Activated T-cell treated with anti-CD3 and anti-CD28 coated beads, Interleukin-2, amount 50 U/mL, for 4 hours (primary cell): Measurements from ENCODE around the gene FARS2. TPM values are rescaled to one million over a fixed set of nuclear protein-coding genes. Genes with fewer than 3 reads are reported as not detected.

Experiments
- ATAC-seq, 2 donors: fragments of 200-7000 bp; cut with Tn5 transposase; one replicate each; pipeline ENCODE4 v1.10.0; 2021
- DNase-seq: peaks from one replicate; pipeline ENCODE4 v3.0.0-alpha.2; 2020
- H3K27me3 Mint-ChIP-seq: one replicate; pipeline ENCODE4 v1.8.0; 2021; ENCODE audit warnings: low read depth, mixed read lengths
- H3K36me3 Mint-ChIP-seq: one replicate; pipeline ENCODE4 v1.8.0; 2022; ENCODE audit warnings: mixed read lengths; ENCODE audit not compliant: insufficient read depth
- H3K4me1 Mint-ChIP-seq: one replicate; pipeline ENCODE4 v1.8.0; 2021; ENCODE audit warnings: low read depth, mixed read lengths
- H3K4me3 Mint-ChIP-seq: one replicate; pipeline ENCODE4 v1.8.0; 2021; ENCODE audit warnings: mild to moderate bottlenecking, moderate library complexity, mixed read lengths
- H3K9me3 Mint-ChIP-seq: one replicate; pipeline ENCODE4 v1.8.0; 2021; ENCODE audit warnings: mixed read lengths
- total RNA-seq, 3 donors: library from RNA; stranded (reverse); gene quantifications; one replicate each; pipeline ENCODE4 v1.2.1, GENCODE V29; 2021

The FARS2 gene
- total RNA-seq, 3 donors from 2014 or later = 28.3 to 31.0 (median 29.9) TPM

DNA sequence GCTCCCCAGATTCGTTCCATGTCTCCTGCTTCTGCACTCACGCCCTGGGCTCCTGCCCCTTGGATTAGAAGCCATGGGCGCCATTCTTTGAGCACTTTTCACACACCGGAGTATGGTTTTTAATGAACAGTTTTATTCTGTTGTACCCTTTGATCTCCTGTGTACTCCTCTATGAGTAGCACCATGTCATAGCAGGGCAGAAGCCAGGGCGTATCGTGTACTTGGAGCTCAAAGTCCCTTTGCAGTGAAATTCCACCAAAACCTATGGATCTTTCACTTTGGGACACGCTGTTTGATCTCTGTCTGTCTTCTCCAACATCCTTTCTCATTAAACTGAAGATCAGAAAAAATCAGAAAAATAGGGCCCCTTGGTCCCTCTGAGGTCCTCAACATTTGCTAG, 470.1 kb downstream of the FARS2 start:
- Mint-ChIP-seq H3K4me3 (no peak overlapping the region), H3K9me3 (no peaks in the 10 kb centered on the region), H3K27me3 (no peaks in the 10 kb centered on the region), H3K4me1 (peaks cover 2% of the 10 kb centered on the region), H3K36me3 (peaks cover 4% of the 10 kb centered on the region)
- ATAC-seq (no peak), DNase-seq (no peak)

DNA sequence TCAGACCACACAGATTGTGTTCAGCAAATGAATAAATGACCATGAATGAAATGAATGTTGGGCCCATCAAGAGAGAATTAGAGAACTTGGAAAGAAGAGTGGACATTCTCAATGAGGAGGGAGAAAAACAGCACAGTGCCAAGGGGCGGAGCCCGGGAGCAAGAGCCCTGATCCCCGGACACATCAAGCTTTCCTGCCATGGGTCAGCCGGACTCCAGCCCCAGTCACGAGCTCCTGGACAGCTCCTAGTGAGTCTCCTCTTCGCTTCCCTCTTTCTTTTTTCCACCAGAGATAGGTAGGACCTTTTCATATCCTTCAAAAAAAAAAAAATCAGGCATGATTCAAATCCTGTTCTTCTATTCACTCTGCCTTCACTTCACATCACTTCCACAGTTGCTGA, 471.2 kb downstream of the FARS2 start:
- DNase-seq = no peak
- no peaks in the 10 kb centered on the region for H3K9me3 Mint-ChIP-seq
- H3K36me3 Mint-ChIP-seq = peaks cover 4% of the 10 kb centered on the region
- H3K4me1 Mint-ChIP-seq = peaks cover 2% of the 10 kb centered on the region
- H3K4me3 Mint-ChIP-seq = no peak overlapping the region
- no peak for ATAC-seq
- H3K27me3 Mint-ChIP-seq = no peaks in the 10 kb centered on the region

DNA sequence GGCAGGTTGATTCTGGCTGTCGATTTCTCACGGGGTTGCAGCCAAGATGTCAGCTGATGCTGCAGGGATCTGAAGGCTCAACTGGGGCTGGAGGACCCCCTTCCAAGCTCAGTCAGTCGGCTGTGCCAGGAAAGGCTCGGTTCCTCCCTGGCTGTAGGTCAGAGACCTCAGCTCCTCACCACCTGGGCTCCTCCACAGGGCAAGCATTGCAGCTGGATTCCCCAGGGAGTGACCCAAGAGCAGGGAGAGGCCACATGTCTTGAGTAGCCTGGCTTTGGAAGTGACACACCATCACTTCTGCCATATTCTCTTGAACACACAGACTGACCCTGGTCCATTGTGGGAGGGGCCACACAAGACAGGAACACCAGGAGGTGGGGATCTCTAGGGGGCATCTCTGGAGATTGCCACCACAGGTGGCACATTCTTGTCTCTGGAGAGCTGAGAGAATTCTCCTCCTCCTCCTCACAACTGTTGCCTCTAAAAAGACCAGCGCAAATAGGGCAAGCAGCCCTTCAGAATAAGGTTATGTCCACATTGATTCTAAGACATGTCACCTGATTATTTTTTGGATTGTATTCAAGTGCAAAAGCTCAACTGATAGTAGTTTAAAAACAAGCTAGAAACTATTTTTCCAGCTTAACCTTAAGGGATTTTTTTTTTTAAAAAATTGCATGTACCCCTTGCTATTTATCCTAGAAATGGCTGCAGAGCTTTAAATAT, 474.9 kb downstream of the FARS2 start:
- Mint-ChIP-seq H3K9me3 (no peaks in the 10 kb centered on the region), H3K4me3 (no peak overlapping the region), H3K4me1 (no peaks in the 10 kb centered on the region), H3K36me3 (peaks cover 6% of the 10 kb centered on the region), H3K27me3 (no peaks in the 10 kb centered on the region)
- DNase-seq (no peak), ATAC-seq (no peak)

DNA sequence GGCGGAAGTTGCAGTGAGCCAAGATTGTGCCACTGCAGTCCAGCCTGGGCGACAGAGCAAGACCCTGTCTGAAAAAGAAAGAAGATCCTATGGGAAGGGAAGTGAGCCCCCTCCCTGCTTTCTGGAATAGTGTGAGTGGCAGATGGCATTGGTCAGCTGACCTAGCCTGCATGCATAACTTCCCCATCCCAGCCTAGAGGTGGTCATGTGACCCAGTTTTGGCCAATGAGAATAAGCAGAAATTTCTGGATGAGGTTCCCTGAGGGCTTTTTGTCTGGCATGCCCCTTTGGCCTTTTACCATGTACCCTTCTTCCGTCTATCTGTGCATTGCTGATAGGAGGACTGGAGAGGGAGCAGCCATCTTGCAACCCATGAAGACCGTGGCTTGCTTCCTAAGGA, 476.1 kb downstream of the FARS2 start:
- no peaks in the 10 kb centered on the region for H3K4me1 Mint-ChIP-seq
- no peaks in the 10 kb centered on the region for H3K27me3 Mint-ChIP-seq
- DNase-seq (no peak), ATAC-seq (no peak)
- H3K9me3 Mint-ChIP-seq = no peaks in the 10 kb centered on the region
- H3K36me3 Mint-ChIP-seq = peaks cover 12% of the 10 kb centered on the region
- H3K4me3 Mint-ChIP-seq = no peak overlapping the region

DNA sequence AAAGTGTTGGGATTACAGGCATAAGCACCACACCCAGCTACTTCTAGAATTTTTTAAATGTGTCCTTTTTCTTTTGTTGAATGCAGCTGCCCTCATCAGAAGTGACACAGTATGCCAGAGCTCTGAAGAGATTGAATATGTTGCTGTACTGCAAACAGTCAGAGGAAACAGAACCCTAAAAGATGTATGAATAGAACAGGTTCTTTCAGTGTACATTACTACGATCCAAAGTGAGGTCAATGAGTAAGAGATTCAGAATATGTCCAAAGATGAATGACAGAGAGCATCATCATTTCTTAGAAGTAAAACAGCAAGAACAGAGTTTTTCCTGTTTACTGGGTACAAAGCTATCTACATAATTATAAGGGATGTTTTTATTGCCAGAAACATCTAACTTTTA, 476.9 kb downstream of the FARS2 start:
- Mint-ChIP-seq H3K27me3 (no peaks in the 10 kb centered on the region), H3K4me1 (no peaks in the 10 kb centered on the region), H3K4me3 (no peak overlapping the region), H3K9me3 (no peaks in the 10 kb centered on the region), H3K36me3 (peaks cover 12% of the 10 kb centered on the region)
- DNase-seq (no peak), ATAC-seq (no peak)

- peaks cover 11% of the 10 kb centered on the region for H3K36me3 Mint-ChIP-seq
- H3K9me3 Mint-ChIP-seq = no peaks in the 10 kb centered on the region
- H3K4me1 Mint-ChIP-seq = no peaks in the 10 kb centered on the region
- ATAC-seq = no peak
- no peak overlapping the region for H3K4me3 Mint-ChIP-seq
- H3K27me3 Mint-ChIP-seq = no peaks in the 10 kb centered on the region
- DNase-seq = no peak
These were observed 483.2 kb downstream of the FARS2 start for GRCh38 chr6:5744497-5744896.

DNA sequence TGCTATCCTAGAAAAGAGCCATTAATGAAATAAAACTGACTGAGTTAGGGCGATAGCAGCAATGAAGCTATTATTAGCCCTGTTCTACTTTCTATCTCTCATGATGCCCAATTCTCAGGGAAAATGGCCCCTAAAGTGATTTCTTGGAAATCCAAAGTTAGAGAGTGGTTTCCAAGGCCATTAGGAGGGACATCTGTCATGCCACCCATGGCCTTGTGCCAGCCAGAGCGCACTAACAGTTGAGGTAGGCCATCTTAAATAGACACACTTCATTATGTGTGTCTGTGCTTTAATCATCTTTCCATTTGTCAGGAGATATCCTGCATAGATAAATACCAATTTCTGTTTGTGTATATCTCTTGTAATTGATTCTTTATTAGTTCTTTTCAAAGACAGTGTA, 483.8 kb downstream of the FARS2 start:
- peaks cover 16% of the 10 kb centered on the region for H3K36me3 Mint-ChIP-seq
- H3K9me3 Mint-ChIP-seq = peaks cover 4% of the 10 kb centered on the region

GRCh38 chr6:5746053-5746758, 484.9 kb downstream of the FARS2 start:
- ATAC-seq (no peak), DNase-seq (no peak)
- Mint-ChIP-seq H3K27me3 (no peaks in the 10 kb centered on the region), H3K4me3 (no peak overlapping the region), H3K4me1 (no peaks in the 10 kb centered on the region), H3K9me3 (peaks cover 4% of the 10 kb centered on the region), H3K36me3 (peaks cover 19% of the 10 kb centered on the region)

More for the DNA sequence above, 483.8 kb downstream of the FARS2 start:
- DNase-seq (no peak), ATAC-seq (no peak)
- Mint-ChIP-seq H3K27me3 (no peaks in the 10 kb centered on the region), H3K4me3 (no peak overlapping the region), H3K4me1 (no peaks in the 10 kb centered on the region)

GRCh38 chr6:5746759-5747130, 485.4 kb downstream of the FARS2 start:
- H3K27me3 Mint-ChIP-seq = no peaks in the 10 kb centered on the region
- H3K4me3 Mint-ChIP-seq = no peak overlapping the region
- DNase-seq (no peak), ATAC-seq (no peak)
- peaks cover 22% of the 10 kb centered on the region for H3K36me3 Mint-ChIP-seq
- no peaks in the 10 kb centered on the region for H3K4me1 Mint-ChIP-seq
- H3K9me3 Mint-ChIP-seq = peaks cover 6% of the 10 kb centered on the region

GRCh38 chr6:5747379-5747778, 486.1 kb downstream of the FARS2 start:
- ATAC-seq (no peak), DNase-seq (no peak)
- Mint-ChIP-seq H3K27me3 (no peaks in the 10 kb centered on the region), H3K4me3 (no peak overlapping the region), H3K9me3 (peaks cover 9% of the 10 kb centered on the region), H3K36me3 (peaks cover 23% of the 10 kb centered on the region), H3K4me1 (no peaks in the 10 kb centered on the region)

GRCh38 chr6:5749016-5749650, 487.8 kb downstream of the FARS2 start:
- Mint-ChIP-seq H3K4me3 (no peak overlapping the region), H3K9me3 (peaks cover 15% of the 10 kb centered on the region), H3K27me3 (no peaks in the 10 kb centered on the region), H3K4me1 (no peaks in the 10 kb centered on the region), H3K36me3 (peaks cover 29% of the 10 kb centered on the region)
- ATAC-seq = peak in 1 of 2 donors; percentile 23
- no peak for DNase-seq

DNA sequence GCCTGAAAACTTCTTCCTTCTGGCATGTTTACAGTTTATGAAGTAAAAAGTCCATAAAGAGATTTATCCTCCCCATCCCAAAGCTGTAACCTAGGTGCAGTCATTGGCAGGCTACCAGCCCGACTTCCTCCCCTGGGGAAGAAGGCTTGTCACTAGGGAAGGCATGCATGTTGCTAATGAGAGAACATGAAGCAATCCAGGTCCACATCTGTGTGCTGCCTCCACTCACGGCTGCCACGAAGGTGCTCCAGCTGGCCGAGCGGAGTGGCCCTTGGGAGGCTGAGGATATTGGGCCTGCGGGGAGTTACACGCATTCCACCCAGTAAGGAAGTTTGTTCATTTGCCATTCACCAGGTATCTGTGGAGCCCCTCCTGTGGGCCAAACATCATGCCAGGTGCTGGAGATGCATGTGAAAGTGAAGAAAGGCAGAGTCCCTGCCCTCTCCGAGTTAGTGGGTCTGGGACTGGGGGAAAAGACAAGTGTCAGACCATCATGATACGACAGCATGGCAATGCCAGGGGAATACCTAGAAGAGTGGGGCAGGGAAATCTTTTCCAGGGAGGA, 488.4 kb downstream of the FARS2 start:
- ATAC-seq (no peak), DNase-seq (no peak)
- H3K9me3 Mint-ChIP-seq = peaks cover 21% of the 10 kb centered on the region
- H3K27me3 Mint-ChIP-seq = no peaks in the 10 kb centered on the region
- H3K4me1 Mint-ChIP-seq = no peaks in the 10 kb centered on the region
- H3K4me3 Mint-ChIP-seq = no peak overlapping the region
- H3K36me3 Mint-ChIP-seq = peaks cover 30% of the 10 kb centered on the region

- Mint-ChIP-seq H3K4me1 (no peaks in the 10 kb centered on the region), H3K4me3 (no peak overlapping the region), H3K27me3 (no peaks in the 10 kb centered on the region), H3K36me3 (peaks cover 45% of the 10 kb centered on the region), H3K9me3 (peaks cover 28% of the 10 kb centered on the region)
- ATAC-seq (no peak), DNase-seq (no peak)
These were observed 490.4 kb downstream of the FARS2 start for GRCh38 chr6:5751525-5752390.

- DNase-seq (no peak), ATAC-seq (no peak)
- no peak overlapping the region for H3K4me3 Mint-ChIP-seq
- H3K36me3 Mint-ChIP-seq = peaks cover 45% of the 10 kb centered on the region
- peaks cover 28% of the 10 kb centered on the region for H3K9me3 Mint-ChIP-seq
- H3K27me3 Mint-ChIP-seq = no peaks in the 10 kb centered on the region
- no peaks in the 10 kb centered on the region for H3K4me1 Mint-ChIP-seq
These were observed 491.0 kb downstream of the FARS2 start for GRCh38 chr6:5752391-5752680.
